ENCODE results near the gene SPINT3. TPM values are rescaled to one million over a fixed set of nuclear protein-coding genes. Genes with fewer than 3 reads are reported as not detected.

SPINT3 gene
- not detected for total RNA-seq
- not detected for polyA plus RNA-seq
- long read RNA-seq, donor 1: 0 reads
- long read RNA-seq, donor 2: 0 reads
- long read RNA-seq, donor 3: 0 reads
- long read RNA-seq, donor 4: 0 reads
- long read RNA-seq, donor 5: 0 reads
- long read RNA-seq, donor 6: 0 reads
- long read RNA-seq, donor 7: 0 reads
- long read RNA-seq, donor 8: 0 reads
- long read RNA-seq, donor 9: 0 reads
- long read RNA-seq, donor 10: 0 reads

- WGBS, 4 donors: 57 to 79% (median 64%) methylated on average over 5 of the region's 5 CpGs
- intact Hi-C loops (cut with DNase I): no loop called here
- no peak for TF ChIP-seq CTCF (IDR thresholded peaks at IDR 0.05)
- TF ChIP-seq POLR2A (IDR thresholded peaks at IDR 0.05): no peak
- Histone ChIP-seq H3K36me3 (replicated peaks in 1 of 2) (no peaks in the 10 kb centered on the region), H3K4me1 (replicated peaks in 1 of 2) (no peaks in the 10 kb centered on the region), H3K4me3 (no peak within 1 kb of the TSS), H3K27ac (no peak within 1 kb of the TSS), H3K27me3 (peaks cover 5% of the 10 kb centered on the region), H3K9me3 (replicated peaks in 1 of 3) (no peaks in the 10 kb centered on the region)
- DNase-seq: no peak
Measured at GRCh38 chr20:45515147-45515913, at the start of gene SPINT3. Gene SPINT3 (minus strand): TSS chr20:45515622. CDS start chr20:45515608, 14 bp downstream.

GRCh38 chr20:45564760-45565276, 49.4 kb upstream of the SPINT3 start:
- Histone ChIP-seq H3K9me3 (replicated peaks in 1 of 3) (no peaks in the 10 kb centered on the region), H3K27me3 (peaks cover 13% of the 10 kb centered on the region), H3K4me1 (replicated peaks in 1 of 2) (no peaks in the 10 kb centered on the region), H3K27ac (no peak overlapping the region), H3K36me3 (replicated peaks in 1 of 2) (no peaks in the 10 kb centered on the region), H3K4me3 (no peak overlapping the region)
- DNase-seq: no peak
- intact Hi-C loops (cut with DNase I): no loop called here
- 75 to 86% (median 80%) methylated on average over 2 of the region's 2 CpGs for WGBS, 4 donors
- no peak for TF ChIP-seq POLR2A (IDR thresholded peaks at IDR 0.05)

- Histone ChIP-seq H3K4me1 (replicated peaks in 1 of 2) (no peaks in the 10 kb centered on the region), H3K27me3 (no peaks in the 10 kb centered on the region), H3K9me3 (replicated peaks in 1 of 3) (no peaks in the 10 kb centered on the region), H3K4me3 (no peak overlapping the region), H3K27ac (no peak overlapping the region), H3K36me3 (replicated peaks in 1 of 2) (no peaks in the 10 kb centered on the region)
- intact Hi-C loops (cut with DNase I): no loop called here
- TF ChIP-seq CTCF (IDR thresholded peaks at IDR 0.05) (no peak), POLR2A (IDR thresholded peaks at IDR 0.05) (no peak)
- DNase-seq: no peak
- WGBS, 4 donors: 50 to 82% (median 69%) methylated on average over 1 of the region's 1 CpG
Measured at GRCh38 chr20:45555198-45555597, 39.8 kb upstream of the SPINT3 start.

- WGBS, 4 donors: 73 to 91% (median 85%) methylated on average over 2 of the region's 2 CpGs
- TF ChIP-seq CTCF (IDR thresholded peaks at IDR 0.05) (no peak), POLR2A (IDR thresholded peaks at IDR 0.05) (no peak)
- DNase-seq: no peak
- intact Hi-C loops (cut with DNase I): no loop called here
- Histone ChIP-seq H3K4me3 (no peak overlapping the region), H3K9me3 (replicated peaks in 1 of 3) (no peaks in the 10 kb centered on the region), H3K4me1 (replicated peaks in 1 of 2) (no peaks in the 10 kb centered on the region), H3K27ac (no peak overlapping the region), H3K36me3 (replicated peaks in 1 of 2) (no peaks in the 10 kb centered on the region), H3K27me3 (peaks cover 3% of the 10 kb centered on the region)
Measured at GRCh38 chr20:45552456-45552855, 37.0 kb upstream of the SPINT3 start.
